Kidney (tissue), 14 donors: Measurements from ENCODE around the gene ARPP19. TPM values are rescaled to one million over a fixed set of nuclear protein-coding genes. Genes with fewer than 3 reads are reported as not detected.

Source experiments
- DNase-seq, 5 donors: peaks; one replicate each; pipeline ENCODE4 v3.0.0-alpha.2; 2013 to 2020
- FAIRE-seq: peaks from 2 replicates; lab custom pipeline; 2012; peaks lifted over from hg19 to GRCh38; lab: Jason Lieb, UNC
- H3K27ac ChIP-seq, 2 donors: one replicate each; pipeline ENCODE4 v1.7.0; 2013; ENCODE audit warnings: low read depth in 2 of 2, low read length in 2 of 2, inconsistent platforms in 1 of 2
- H3K27me3 ChIP-seq: one replicate; pipeline ENCODE4 v1.7.1; 2013; ENCODE audit warnings: low read length, inconsistent platforms; ENCODE audit not compliant: control insufficient read depth, insufficient read depth
- H3K36me3 ChIP-seq, 3 donors: one replicate each; pipeline versions ENCODE4 v1.7.0 to v1.7.1; 2013; ENCODE audit warnings: low read length in 3 of 3, control low read depth in 1 of 3, inconsistent platforms in 1 of 3; ENCODE audit not compliant: insufficient read depth in 3 of 3, control insufficient read depth in 2 of 3
- H3K4me1 ChIP-seq, 3 donors: one replicate each; pipeline versions ENCODE4 v1.7.0 to v1.7.1; 2013; ENCODE audit warnings: low read length in 3 of 3, inconsistent platforms in 1 of 3, low read depth in 1 of 3; ENCODE audit not compliant: control insufficient read depth in 2 of 3, insufficient read depth in 2 of 3
- H3K4me3 ChIP-seq, 3 donors: one replicate each; pipeline versions ENCODE4 v1.7.0 to v1.8.1; 2013; ENCODE audit warnings: low read length in 3 of 3, control low read depth in 1 of 3, inconsistent platforms in 1 of 3
- H3K9ac ChIP-seq, 3 donors: one replicate each; pipeline versions ENCODE4 v1.7.0 to v1.7.1; 2013; ENCODE audit warnings: low read length in 3 of 3, control low read depth in 1 of 3, inconsistent platforms in 1 of 3
- H3K9me3 ChIP-seq, 3 donors: one replicate each; pipeline versions ENCODE4 v1.7.0 to v1.7.1; 2013; ENCODE audit warnings: low read length in 3 of 3, control low read depth in 1 of 3, inconsistent platforms in 1 of 3; ENCODE audit not compliant: control insufficient read depth in 2 of 3, insufficient read depth in 1 of 3
- intact Hi-C: fragments of 100-400 bp; cut with DNase I; formaldehyde crosslinking; loops from one replicate; pipeline ENCODE4 v1.11.1; 2022
- polyA plus RNA-seq: library from polyadenylated mRNA; stranded (reverse); fragments of 350-450 nt; fragmentation: Illumina TruSeq; extraction: RNeasy Lipid Tissue Mini Kit (QIAGEN cat#74804); gene quantifications from one replicate; pipeline ENCODE4 v1.2.3, GENCODE V29; 2014; ENCODE audit warnings: low read depth, low replicate concordance; ENCODE audit not compliant: insufficient read depth
- total RNA-seq: library from RNA; stranded (reverse); fragmentation: NEBNext Ultra II Directional; extraction: Animal tissue kit (Norgen Biotek cat#: 25700); gene quantifications from one replicate; pipeline ENCODE4 v1.2.1, GENCODE V29; 2021
- TF ChIP-seq, protein P1 (sequence below): IDR thresholded peaks from 3 replicates; pipeline ENCODE4 v1.5.1; 2012; ENCODE audit warnings: mild to moderate bottlenecking, moderate library complexity, borderline replicate concordance; ENCODE audit not compliant: insufficient read depth; ENCODE audit errors: extremely low read depth
- donor health status: control.
- donor health status: control.
- donor health status: control.
- donor health status: control.
- donor health status: control.
- donor health status: DM: yes; HTN: yes; CAD: no.
- donor health status: Normal renal cell carcinoma (clear cell type).

ARPP19 gene
- total and polyA plus RNA-seq, 2 donors from 2014 or later: 43.0 to 160 TPM

DNA sequence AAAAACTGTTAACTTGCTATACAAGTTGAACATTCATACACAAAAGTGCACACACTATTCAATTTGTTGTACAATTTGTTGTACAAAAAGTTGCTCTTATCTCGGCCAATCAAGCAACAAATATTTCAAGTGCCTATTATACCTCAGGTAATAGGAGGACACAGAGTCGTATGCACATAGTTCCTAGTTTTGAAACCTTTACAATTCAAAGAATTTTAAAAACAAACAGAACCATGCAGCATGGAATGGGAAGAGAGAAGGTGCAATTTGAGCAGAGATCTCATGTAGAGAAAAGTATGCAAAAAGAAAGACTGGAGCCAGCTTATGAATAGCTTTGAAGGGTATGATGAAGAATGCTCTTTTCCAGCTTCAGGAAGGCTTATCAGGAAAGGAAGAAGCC is 46.5 kb upstream of the ARPP19 start:
- no peak overlapping the region for H3K27ac ChIP-seq
- no peak for FAIRE-seq
- no peaks in the 10 kb centered on the region for H3K27me3 ChIP-seq
- intact Hi-C loops: no loop called here
- no peak for DNase-seq
- peaks cover 2 to 22% (median 9%) of the 10 kb centered on the region in 3 donors for H3K36me3 ChIP-seq
- TF ChIP-seq, protein P1, sequence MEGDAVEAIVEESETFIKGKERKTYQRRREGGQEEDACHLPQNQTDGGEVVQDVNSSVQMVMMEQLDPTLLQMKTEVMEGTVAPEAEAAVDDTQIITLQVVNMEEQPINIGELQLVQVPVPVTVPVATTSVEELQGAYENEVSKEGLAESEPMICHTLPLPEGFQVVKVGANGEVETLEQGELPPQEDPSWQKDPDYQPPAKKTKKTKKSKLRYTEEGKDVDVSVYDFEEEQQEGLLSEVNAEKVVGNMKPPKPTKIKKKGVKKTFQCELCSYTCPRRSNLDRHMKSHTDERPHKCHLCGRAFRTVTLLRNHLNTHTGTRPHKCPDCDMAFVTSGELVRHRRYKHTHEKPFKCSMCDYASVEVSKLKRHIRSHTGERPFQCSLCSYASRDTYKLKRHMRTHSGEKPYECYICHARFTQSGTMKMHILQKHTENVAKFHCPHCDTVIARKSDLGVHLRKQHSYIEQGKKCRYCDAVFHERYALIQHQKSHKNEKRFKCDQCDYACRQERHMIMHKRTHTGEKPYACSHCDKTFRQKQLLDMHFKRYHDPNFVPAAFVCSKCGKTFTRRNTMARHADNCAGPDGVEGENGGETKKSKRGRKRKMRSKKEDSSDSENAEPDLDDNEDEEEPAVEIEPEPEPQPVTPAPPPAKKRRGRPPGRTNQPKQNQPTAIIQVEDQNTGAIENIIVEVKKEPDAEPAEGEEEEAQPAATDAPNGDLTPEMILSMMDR: no peak
- H3K4me1 ChIP-seq: no peaks in the 10 kb centered on the region
- H3K9ac ChIP-seq: no peak overlapping the region
- H3K9me3 ChIP-seq: no peaks in the 10 kb centered on the region
- H3K4me3 ChIP-seq: no peak overlapping the region

DNA sequence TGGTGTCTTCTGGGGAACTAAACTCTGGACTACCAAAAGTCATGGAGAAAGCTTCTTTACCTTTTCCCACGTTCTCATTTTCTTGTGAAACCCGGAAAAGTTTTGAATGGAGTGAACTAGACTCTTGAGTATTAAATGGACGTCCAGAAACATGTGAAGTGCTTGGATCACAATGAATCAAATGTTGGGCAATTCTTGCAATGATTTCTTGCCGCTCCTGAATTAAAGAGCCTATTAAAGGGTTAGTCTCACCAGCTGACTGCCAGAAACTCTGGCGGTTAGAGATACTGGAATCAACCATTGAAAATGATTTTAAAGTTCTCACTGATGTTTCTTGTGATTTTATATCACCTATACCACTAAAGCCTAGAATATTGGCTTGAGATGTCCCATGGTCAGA is 40.8 kb upstream of the ARPP19 start:
- no peak for DNase-seq
- Histone ChIP-seq H3K27ac (no peak overlapping the region), H3K4me1 (no peaks in the 10 kb centered on the region), H3K9me3 (no peaks in the 10 kb centered on the region), H3K4me3 (no peak overlapping the region), H3K36me3 (peaks cover 3 to 23% (median 20%) of the 10 kb centered on the region in 3 donors), H3K27me3 (no peaks in the 10 kb centered on the region), H3K9ac (no peak overlapping the region)
- no peak for FAIRE-seq
- TF ChIP-seq, protein P1: no peak
- intact Hi-C loops: no loop called here

- H3K9me3 ChIP-seq: no peaks in the 10 kb centered on the region
- FAIRE-seq (no peak), DNase-seq (no peak)
- no peak overlapping the region for H3K4me3 ChIP-seq
- no peak overlapping the region for H3K27ac ChIP-seq
- intact Hi-C loops: no loop called here
- TF ChIP-seq, protein P1: no peak
- H3K27me3 ChIP-seq: no peaks in the 10 kb centered on the region
- peaks cover 0 to 4% (median 4%) of the 10 kb centered on the region in 3 donors for H3K36me3 ChIP-seq
- H3K9ac ChIP-seq: no peak overlapping the region
- no peaks in the 10 kb centered on the region for H3K4me1 ChIP-seq
Observed at GRCh38 chr15:52584414-52584813, 15.6 kb upstream of the ARPP19 start.

GRCh38 chr15:52579852-52580251 is 11.0 kb upstream of the ARPP19 start:
- Histone ChIP-seq H3K36me3 (peaks cover 0 to 4% (median 0%) of the 10 kb centered on the region in 3 donors), H3K9ac (no peak overlapping the region), H3K9me3 (no peaks in the 10 kb centered on the region), H3K4me3 (no peak overlapping the region), H3K27me3 (no peaks in the 10 kb centered on the region), H3K4me1 (no peaks in the 10 kb centered on the region), H3K27ac (no peak overlapping the region)
- DNase-seq (no peak), FAIRE-seq (no peak)
- TF ChIP-seq, protein P1: no peak
- intact Hi-C loops: no loop called here
